Epithelial cell of alveolus of lung (primary cell): ENCODE data around the gene DEGS2. TPM values are rescaled to one million over a fixed set of nuclear protein-coding genes. Genes with fewer than 3 reads are reported as not detected.

Experiments used
- total RNA-seq: library from RNA; depleted of rRNA; stranded (reverse); fragments of >200 nt; gene quantifications from 2 replicates; pipeline ENCODE4 v1.2.1, GENCODE V29; 2015

The DEGS2 gene
- 0.56 TPM in 1 of 2 replicates, not detected in the other for total RNA-seq

DNA sequence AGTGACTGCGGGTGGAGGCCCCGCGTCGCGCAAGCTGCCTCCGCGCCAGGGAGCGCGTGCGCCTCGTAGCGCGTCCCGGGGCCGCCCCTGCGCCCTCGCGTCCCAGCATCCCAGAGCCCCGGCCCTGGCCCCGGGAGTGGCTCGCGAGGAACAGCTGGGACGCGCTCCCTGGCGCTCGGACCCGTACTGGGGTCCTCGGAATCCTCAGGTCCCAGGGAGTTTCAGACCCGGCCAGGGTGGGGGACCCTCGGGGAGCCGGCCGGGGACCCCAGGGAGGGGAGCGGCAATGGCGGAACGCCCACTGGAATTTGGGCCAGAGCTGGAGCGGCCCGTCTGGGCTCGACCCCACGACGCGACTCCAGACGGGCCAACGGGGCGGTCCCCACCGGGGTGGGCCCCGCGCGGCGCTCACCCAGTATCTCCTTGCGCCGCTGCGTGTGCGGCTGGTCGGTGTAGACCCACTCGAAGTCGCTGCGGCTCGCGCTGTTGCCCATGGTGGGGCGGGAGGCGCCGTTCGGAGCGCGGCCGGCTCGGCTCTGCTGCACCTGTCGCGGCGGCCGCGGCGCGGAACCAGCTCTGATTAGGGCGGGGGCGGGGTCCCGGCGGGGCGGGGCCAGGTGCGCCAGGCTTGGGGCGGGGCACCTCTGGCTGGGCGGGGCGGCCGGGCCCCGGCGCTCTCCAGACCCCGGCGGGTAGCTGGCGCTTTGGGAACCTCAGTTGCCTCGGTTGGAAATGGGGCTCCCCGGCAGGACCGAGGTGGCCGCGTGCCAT is at the start of gene DEGS2:
TSS of gene DEGS2 (minus strand) at position 552 of the 771 bp plus-strand sequence. CDS start at position 494, 58 bp downstream.

Other genes with a start within 250 kb of the DEGS2 start
- 15.1 and 40.6 TPM in 2 replicates for gene EVL, start 94.2 kb downstream of the DEGS2 start, total RNA-seq
- 36.1 and 46.5 TPM in 2 replicates for gene YY1, start 79.5 kb upstream of the DEGS2 start, total RNA-seq
- 16.5 and 51.0 TPM in 2 replicates for gene SLC25A29, start 146.8 kb upstream of the DEGS2 start, total RNA-seq
- gene SLC25A47, start 163.7 kb upstream of the DEGS2 start, total RNA-seq: 0.48 TPM in 1 of 2 replicates, not detected in the other
- 23.8 and 25.5 TPM in 2 replicates for gene WDR25, start 216.8 kb upstream of the DEGS2 start, total RNA-seq